Measurements from ENCODE around the gene GALNT11.
"Not testable (repeated sequence)": the region's sequence is repeated elsewhere in the genome, so short reads cannot be mapped to it uniquely, and the experiment has no call there.

Gene GALNT11

GRCh38 chr7:152076324-152076821 is 50.9 kb downstream of the GALNT11 start:
- DNase-seq = peak; percentile 6 to 8

GRCh38 chr7:152076940-152077933 is 51.8 kb downstream of the GALNT11 start:
- no peak for DNase-seq

GRCh38 chr7:152078025-152078424 is 52.6 kb downstream of the GALNT11 start:
- DNase-seq = no peak

- DNase-seq = no peak
Measured at GRCh38 chr7:152078786-152079185, 53.3 kb downstream of the GALNT11 start.

DNA sequence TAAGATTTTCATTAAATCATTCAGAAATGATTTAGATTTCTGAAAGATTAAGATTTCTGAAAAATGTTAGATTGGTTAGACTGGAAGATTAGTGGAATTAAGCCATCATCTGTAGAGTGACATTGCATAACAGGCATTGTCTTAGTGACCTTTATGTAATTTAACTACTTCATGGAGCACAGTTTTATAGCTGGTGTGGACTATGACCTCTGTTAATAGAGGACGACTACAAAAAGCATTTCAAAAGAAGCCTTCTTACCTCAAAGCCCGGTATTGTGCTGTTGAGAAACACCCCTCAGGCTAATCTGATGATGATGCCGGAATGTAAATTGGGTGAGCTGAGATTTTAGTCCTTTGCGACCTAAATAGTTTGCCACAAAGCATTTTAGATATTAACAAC is 55.6 kb downstream of the GALNT11 start:
- DNase-seq = no peak

DNA sequence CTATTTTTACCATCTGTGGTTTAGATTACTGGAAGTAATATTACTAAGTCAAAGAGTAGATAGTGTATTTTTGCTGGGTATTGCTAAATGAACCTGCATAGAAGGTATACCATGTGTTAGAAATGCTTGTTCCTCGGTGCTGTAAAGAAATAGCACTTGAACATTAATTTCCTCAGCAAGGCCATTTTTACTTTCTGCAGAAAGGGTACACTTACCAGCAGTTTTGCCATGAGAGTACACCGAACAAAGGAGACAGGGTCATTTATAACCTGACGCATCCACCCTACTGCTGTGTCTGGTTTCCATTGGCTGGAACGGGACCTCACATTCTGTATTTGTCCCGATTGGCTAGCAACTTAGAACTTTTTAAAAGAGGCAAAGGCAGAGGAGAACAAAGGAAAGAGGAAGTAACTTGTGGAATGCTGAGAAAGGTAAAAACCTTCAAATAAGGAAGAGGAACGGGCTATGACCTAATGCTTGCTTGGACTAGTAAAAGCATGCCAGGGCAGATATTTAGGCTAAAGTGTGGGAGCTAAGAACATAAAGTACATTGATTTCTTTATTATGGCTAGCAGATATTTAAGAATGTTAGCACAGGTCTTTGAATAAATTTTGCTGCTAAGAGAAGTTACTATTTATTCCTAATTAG is 56.7 kb downstream of the GALNT11 start:
- DNase-seq = not testable (repeated sequence)

DNA sequence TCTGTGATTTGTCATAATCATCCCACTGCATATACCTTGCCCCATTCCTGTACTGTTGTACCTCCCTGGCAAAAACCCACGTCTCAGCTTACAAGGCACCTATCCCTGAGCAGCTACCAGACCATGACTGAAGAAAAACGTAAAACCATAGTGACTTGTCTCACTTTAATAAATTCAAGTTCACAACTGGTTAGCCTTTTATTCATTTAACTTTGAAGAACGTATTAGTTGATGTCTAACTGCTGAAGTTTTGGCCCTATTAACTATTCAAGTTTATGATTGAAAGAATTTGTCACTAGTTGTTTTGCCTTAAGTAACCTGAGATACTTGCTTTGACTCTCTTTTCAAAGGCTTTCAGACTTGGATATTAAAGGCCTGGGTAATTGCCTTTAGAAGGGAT is 59.7 kb downstream of the GALNT11 start:
- no peak for DNase-seq

DNA sequence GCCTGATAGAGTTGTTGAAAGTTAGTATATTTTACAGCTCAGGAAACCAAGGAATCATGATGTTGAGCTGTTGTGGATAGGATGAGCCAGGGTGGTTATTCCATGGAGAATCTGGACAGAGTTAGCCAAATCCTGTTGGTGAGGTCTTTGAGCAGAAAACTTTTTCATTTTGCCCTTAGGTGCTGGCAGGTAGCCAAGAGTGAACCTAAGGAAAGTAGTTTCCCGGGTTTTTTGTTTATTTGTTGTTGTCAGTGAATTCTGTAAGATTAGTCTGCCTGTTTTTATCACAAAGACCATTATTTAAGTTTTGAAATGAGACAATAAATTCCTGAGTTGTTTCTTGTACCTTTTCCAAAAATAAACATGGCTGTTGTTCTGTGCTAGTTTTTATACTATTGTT is 61.0 kb downstream of the GALNT11 start:
- no peak for DNase-seq

DNA sequence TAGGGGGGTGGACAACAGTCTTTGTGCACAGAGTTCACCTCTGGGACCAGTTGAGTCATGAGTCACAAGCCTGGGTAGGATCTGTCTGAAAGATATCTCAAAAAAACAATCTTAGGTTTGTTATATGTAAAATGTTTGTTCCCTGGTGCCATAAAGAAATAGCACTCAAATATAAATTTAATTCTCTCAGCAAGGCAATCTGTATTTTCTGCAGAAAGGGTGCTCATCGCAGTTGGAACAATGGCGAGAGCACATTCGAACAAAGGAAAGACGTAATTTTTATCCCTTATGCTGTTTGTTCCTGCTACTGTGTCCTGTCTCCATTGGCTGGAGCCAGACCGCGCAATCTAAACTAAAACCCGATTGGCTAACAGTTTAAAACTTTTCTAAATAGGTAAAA is 63.7 kb downstream of the GALNT11 start:
- no peak for DNase-seq

- DNase-seq = no peak
Measured at GRCh38 chr7:152090747-152091146, 65.3 kb downstream of the GALNT11 start.

- DNase-seq = no peak
Measured at GRCh38 chr7:152093717-152094116, 68.2 kb downstream of the GALNT11 start.

DNA sequence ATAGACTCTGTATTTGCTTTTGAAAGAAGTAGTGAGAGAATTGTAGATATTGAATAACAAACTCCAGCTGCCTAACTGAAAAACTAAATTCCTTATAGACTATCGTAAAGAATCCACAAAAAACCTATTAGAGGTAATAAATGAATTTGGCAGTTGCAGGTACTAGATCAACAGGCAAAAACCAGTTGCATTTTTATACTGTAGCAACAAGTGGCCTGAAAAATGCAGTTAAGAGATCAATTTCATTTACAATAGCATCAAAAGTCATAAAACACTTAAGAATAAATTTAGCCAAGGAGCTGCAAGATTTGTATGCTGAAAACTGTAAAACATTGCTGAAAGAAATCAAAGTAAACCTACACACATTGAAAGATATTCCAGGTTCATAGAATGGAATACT is 70.3 kb downstream of the GALNT11 start:
- DNase-seq = no peak

DNA sequence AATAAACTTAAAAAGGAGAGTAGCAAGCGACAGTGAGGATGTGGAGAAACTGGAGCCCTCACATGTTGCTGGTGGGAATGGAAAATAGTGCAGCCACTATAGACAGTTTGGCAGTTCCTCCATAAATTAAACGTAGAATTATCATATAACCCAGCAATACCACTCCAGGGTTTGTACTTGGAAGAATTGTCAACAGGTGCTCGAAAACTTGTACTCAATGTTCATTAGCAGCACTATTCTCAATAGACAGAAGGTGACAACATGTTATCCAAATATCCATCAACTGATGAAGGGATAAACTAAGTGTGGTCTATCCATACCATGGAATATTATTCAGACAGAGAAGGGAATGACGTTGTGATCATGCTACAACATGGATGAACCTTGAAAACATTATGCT is 71.9 kb downstream of the GALNT11 start:
- no peak for DNase-seq

DNA sequence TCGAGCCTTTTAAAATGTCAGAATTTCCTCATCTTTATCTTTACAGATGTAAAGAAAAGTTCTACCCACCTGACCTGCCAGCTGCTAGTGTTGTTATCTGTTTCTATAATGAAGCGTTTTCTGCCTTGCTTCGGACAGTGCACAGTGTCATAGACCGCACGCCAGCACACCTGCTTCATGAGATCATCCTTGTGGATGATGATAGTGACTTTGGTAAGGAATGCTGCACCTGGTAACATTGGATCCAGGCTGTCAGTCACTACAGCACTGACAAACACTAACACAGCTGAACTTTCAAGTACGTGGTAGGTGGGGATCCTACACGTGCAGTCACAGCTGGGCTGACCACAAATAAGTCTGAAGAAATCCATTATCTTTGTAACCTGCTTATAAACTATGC is 77.6 kb downstream of the GALNT11 start:
- DNase-seq = no peak

DNA sequence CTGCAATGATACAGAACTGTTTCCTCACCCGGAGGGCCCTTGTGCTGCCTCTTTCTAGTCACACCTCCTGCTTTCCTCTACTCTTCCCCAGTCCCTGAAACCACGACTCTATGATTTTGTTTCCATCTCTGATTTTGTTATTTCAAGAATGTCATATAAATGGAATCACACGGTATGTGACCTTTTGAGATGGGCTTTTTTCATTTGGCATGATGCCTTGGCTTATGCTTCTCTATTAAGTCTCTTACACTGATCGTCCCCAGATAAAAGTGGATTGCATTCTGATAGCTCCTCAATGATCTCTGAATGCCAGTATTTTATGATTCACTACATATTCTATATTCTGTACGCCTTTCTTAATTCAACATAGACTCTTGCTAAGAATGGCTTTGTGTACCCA is 78.2 kb downstream of the GALNT11 start:
- no peak for DNase-seq

DNA sequence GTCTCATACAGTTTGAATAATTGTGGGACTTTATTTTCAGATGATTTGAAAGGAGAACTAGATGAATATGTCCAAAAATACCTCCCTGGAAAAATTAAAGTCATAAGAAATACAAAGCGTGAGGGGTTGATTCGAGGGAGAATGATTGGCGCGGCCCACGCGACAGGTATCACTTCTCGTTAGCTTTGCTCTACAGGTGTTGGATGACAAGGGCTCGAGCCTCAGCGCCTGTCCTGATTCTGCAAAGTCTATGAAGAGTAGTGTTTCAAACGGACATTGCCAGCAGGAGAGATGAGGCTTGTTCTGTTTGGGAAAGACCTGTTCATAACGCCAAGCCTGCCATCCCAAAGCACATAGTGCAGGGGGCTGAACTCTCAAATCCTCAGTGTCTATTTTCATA is 79.7 kb downstream of the GALNT11 start:
- DNase-seq = no peak

DNA sequence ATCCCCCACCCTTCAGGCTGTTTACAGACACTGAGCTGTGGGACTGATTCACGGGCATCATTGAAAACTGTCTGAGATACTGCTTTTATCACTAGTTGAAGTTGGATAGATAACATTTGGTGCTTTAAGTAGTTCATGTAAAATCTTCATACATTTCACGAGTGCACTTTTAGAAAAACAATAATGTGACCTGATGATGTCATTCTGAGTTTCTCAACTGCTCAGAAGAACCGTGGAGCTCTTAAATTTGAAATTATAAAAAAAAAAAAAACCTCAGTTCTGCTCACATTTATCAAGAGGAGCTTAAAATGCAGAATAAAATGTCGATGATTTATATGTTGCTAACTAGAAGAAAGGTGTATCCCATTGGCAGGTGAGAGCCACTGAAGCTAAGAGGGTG is 81.5 kb downstream of the GALNT11 start:
- no peak for DNase-seq

DNA sequence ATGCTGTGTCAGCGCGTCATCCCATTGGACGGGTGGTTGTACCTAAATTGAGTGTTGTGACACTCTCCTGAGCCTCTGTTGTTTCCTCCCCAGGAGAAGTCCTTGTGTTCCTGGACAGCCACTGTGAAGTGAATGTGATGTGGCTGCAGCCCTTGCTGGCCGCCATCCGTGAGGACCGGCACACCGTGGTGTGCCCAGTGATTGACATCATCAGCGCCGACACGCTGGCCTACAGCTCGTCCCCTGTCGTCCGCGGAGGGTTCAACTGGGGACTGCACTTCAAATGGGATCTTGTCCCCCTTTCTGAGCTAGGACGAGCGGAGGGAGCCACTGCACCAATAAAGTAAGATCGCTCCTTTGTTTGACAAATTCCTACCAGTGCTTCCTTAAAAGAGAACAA is 82.5 kb downstream of the GALNT11 start:
- no peak for DNase-seq

DNA sequence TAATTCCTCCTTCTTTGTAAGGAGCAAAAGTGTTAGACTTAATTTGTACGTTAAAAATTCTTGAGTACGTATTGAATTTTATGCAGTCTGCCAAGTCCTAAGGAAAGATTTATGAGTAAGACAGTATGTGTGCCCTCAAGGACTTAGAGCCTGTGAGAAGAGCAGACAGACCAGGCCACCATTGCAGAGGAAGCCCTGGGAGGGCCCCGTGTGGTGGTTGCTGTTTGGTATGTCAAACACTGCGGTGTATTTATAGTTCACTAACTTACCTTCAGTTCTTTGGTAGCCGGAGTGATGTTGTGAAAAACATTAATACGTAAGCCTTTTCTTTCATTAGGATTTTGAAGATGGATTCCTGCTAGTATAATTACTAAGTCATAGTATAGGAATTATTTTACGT is 82.9 kb downstream of the GALNT11 start:
- DNase-seq = no peak

DNA sequence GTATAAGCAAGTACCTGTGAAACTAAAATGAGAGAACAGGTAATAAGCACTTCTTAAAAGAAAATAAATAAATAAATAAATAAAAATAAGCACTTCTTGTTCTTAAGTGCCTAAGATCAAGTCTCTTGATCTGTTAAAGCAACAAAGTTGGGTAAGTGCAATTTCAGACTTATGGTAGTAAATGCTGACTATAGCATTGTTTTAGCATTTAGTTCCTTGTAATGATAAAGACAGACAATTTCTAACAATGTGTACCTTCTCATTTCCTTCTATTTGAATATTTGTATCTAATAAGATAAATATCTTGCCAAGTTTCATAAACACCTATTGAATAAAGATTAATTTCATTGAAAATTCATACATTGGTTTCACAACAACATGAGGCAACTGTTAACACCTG is 87.4 kb downstream of the GALNT11 start:
- DNase-seq = no peak

- DNase-seq = no peak
Measured at GRCh38 chr7:152115021-152115718, 89.7 kb downstream of the GALNT11 start.

DNA sequence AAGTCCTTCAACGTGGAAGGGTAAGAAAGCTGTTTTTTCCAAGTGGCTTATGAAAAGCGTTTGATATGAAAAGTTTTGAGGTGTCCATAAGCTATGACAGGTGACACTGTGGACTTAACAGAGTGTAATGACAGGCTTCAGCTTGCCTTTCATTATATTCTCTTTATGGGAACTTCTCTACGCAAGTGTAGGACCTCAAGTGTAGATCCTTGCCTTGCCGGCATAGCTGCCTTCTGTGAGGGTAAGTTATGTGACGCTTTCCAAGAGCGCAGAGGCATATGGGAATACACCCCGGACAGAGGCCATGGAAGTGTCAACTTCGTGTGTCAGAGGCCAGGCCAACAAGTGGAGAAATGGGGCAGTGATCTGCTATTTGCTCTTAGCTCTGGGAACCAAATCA is 91.9 kb downstream of the GALNT11 start:
- no peak for DNase-seq

- DNase-seq = no peak
Measured at GRCh38 chr7:152120210-152120609, 94.7 kb downstream of the GALNT11 start.

DNA sequence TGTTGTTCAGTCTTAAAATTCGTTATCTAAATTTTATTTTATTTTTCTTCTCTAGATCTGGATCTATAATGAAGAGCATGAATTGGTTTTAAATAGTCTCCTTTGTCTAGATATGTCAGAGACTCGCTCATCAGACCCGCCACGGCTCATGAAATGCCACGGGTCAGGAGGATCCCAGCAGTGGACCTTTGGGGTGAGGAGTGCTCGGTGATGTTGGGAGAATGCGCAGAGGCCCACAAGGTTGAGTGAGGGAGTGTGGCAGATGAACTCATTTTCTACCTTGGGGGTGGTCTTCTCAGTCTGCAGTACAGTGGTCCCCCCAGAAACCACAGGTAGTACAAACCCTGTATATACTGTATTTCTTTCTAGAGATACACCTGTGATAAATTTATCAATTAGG is 95.3 kb downstream of the GALNT11 start:
- no peak for DNase-seq
